NCI-H524 (cell line): ENCODE data around the gene CACNA1E.

ENCODE experiments used
- DNase-seq, 2 experiments: peaks; one replicate each; lab custom pipeline; 2025; lab: John Stamatoyannopoulos, UW

Gene CACNA1E

DNA sequence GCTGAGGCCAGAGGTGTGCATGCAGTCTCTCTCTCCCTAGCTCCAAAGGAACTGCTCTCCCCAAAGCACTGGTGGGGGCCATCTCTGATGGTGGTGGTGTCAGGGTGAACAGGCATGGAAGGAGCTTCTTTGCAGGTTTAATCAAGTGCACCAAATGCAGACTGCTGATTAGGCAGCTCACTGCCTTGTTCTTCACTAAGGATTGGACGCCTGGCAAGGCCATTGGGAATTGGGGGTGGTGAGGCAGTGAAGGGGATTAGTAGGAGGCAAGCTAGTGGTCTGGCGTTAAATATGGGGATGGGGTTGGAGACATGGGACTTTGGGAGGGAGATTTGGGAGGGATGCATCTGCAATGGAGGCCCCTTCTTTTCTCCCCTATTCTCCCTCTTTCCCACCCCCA, 1.5 kb downstream of the CACNA1E start:
- DNase-seq = no peak

DNA sequence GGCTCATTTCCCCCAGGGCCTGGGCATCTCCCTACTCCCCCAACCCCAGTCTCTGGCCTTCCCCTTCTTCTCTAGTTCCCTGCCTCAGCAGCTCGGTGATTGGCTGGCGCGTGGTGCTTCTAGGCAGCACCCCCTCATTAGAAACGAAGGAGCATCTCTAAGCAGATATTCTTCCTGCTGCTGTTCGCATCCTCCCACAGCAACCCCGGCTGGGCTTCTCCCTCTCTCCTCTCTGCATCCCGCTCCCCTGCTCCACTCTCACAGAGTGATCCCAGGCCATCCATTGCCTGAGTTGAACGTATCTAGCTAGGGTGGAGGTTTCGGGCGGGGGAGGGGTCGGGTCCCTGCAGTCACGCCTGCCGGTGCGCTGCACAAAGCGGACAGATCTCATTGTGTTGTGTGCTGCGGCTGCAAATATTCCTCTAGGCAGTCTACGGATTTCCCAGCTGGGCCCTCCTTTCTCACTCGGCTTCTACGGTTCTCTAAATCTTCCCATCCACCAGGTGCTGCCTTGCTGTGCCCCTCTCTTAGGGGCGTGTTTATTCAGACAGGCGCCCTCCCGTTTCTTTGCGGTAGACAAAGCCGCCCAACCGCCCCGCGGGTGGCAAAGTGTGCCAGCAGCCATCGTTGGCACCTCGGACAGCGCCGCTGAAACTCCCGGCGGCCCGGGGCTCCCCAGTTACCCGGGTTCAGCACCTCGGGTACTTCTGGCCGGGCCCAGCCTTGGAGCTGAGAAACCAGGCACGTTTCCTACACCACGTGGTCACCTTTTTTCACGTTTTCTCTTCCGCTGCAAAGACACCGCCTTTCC, 2.2 kb downstream of the CACNA1E start:
- peak; percentile 25 to 63 for DNase-seq

DNA sequence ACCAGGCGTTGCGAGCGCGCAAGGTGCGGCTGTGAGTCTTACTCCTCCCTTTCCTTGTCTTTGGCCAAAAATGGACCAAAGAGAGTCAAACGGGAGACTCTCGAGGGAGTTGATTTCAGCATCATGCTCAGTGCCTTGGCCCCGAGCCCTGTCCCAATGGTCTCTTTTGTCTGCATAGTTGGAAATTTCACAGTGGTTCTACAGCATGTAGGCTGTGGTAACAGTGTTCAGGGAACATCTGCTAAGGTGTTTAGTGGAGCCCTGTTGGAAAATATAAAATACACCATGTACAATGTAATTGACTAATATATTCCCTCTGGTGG, 2.7 kb downstream of the CACNA1E start:
- DNase-seq = no peak

DNA sequence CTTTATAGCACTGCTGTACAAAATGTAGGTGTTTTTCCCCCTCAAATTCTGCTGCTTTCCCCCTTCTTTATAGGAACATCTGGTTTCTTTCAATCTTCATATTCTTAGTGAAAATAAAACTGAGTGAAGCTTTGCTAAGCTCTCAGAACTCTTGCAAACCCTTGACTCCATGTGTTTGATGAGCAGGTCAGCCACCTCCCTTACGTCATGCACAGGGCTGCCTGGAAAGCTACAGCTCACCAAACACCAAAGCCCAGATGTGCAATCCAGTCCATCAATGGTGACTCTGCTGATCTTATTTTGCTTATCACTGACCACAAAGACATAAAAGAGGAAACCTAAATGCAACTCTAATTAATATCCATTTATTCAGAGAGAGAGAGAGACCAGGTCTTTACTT, 5.5 kb downstream of the CACNA1E start:
- no peak for DNase-seq

DNA sequence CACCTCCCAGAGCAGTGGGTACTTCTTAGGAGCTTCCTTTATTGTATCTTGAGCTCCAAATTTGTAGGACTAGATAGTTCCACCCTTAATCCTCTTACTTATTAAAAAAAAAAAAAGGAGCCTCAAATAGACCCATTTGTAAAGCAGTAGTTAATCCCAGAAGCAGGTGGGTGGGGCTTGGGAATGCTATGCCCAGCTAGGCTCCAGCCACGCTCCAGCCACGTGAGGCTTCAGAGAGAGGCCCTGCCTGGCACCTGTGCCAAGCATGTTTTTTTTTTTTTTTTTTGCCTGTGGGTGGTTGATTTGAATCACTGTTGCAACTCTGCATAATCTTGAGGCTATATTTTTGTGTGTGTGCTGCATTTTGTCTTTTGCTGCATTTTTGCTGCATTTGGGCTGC, 7.0 kb downstream of the CACNA1E start:
- DNase-seq = no peak

DNA sequence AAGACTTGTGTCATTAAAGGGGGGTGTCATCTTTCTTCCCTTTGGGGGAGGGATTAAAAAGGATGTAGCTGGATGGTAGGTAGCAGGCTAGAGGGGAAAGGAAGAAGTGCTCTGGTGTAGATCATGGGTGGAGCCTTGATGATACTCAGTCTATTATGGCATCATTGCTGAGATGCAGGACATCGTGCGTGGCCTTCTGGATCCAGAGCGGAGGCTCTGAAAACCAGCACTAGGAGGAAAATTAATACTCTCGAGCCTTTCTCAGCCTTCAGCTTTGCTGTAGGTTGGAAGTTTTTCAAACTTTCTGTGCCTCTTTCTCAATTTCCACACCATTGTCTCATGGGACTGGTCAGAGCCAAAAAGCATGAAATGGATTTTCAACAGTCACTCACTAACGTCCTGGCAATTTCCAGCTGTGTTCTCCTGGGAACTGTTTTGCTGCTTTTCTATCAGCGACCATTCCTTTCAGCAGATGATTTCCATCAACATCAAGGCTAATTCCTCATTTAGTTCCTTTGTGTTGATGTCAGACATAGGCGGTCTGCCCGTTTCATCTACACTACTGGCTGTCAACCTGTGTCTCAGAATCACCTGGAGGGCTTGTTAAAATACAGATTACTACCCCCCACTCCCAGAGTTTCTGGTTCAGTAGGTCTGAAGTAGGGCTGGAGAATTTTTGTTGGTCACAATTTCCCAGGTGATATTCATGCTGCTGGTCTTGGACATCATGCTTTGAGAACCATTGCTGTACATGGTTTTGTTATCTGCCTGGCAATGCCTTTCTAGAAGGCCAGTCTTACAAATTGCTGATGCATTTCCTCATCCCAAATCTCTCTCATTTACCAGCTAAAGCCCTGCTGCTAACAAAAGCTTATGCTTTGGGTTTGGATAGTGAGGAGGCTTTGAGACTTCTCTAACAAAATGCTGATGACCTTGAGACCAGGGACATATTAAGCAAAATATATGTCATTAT, 7.7 kb downstream of the CACNA1E start:
- no peak for DNase-seq

DNA sequence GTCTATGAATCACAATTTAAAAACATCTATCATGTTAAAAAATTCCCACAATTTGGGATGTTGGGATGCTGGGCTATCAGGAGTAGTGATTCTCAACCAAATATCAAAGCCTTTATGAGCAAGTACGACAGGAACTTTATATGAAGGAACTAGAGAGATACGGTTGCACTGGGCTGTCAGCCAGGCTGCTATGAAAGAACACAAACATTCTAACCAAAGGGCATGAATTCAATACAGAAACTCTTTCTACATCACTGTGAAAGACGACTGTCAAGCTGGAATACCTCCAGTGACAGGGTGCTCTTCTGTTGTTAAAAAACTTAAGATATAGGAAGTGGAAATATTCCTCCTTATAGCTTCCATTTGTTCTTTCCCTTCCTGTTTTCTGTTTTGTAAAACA, 9.8 kb downstream of the CACNA1E start:
- no peak for DNase-seq

DNA sequence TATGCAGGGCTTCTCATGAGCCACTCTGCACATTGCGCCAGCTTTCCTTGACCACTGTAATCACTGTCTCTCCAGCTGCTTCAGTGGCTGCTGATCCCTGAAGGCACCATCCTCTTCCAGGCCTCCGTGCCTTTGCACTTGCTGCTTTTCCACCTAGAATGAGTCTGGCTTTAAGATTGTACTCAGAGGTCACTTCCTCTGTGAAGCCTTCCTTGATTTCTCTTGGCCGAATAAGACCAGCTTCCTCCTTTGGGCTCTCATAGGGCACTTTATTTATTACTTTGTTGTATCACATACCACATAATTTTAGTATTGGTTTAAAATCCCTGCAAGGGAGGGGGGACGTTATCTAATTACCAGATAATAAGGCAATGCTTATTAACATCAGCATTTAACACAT, 10.6 kb downstream of the CACNA1E start:
- no peak for DNase-seq

DNA sequence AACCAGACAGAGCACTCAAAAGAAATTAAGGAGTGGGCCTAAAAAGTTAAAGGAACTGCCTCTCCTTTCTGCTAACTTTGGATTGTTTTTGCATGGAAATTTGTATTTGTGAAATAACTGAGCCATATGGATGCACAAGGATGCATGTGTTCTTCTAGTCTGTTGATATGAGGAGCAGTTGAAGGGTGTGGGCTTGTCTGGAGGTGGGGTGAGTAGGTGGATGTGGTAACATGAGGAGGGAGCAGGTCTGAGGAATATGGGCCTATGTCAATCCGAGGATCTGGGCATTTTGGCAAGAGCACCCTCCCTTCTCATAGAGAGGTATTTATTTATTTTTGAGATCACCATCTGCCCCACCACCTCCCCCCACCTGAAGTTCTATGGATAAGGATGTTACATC, 13.4 kb downstream of the CACNA1E start:
- DNase-seq = no peak

DNA sequence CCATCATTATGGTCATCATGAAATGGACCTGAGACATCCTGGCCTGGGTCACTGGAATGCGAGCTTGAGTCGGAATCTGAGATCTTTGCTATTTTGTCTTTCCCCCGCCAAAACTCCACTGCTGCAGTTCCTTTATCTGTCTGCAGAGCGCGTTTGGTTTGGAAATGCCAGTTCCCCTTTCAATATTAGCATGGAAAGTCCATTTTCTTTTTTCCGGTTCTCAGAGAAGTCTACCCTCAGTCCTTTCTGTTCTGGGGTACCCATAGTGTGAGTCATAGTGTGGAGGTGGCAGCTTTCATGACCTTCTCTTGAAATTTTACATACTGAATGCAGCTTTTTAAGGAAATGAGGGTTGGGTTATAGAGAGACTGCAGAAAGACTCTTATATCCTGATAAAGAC, 14.6 kb downstream of the CACNA1E start:
- DNase-seq = no peak

DNA sequence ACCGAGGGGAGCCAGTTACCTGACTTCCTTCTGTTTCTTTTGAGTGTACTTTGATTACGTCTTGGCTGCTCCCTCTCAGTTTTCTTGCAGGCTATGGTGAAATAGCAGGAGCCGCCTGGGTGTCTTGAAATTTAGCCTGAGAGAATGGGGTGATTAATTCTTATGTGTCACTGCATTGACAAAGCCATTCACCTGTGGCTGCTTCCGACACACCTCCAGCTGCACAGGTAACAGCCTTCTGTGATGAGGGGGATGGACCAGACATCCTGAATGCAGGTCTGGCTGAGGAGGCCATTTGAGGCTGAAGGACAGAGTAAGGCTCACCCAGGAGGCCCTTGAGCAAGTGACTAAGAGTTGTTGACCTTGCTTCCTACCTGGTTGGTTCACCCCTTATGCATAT, 16.5 kb downstream of the CACNA1E start:
- no peak for DNase-seq

DNA sequence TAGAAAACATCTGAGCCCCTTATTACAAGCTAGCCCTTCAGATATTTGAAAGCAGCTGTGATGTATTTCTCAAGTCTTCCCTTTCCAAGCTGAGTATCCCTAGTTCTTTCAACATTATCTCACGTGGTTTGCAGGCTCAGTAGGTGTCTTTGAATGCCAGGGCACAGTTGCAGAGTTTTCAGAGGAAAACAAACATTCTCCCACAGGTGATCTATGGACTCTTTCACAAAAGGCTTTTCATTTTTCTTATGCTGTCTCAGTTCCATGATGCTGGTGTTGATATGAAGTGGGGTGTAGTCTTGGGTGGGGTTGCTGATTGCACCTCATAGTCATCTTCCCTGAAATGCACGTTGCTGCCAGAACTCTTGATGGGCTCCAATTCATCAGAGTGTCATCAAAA, 17.3 kb downstream of the CACNA1E start:
- no peak for DNase-seq

DNA sequence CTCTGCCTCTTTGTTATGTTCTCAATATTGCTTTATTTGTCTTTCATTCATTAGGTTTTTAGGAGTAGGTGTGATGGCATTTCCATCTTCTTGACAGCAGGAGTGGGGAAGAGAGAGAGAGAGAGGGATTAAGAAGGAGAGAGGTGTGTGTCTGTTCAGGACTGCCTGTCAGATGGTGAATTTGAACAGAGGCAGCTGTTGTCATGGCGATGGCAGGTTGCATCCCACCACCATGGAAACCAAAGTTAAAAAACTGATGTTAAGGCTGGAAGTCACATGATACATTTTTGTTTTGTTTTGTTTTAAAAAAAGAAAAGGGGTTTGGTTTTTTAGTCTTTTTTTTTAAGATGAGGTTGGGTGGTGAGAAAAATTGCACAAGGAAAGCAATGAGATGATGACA, 18.3 kb downstream of the CACNA1E start:
- peak in 1 of 2 experiments; percentile 63 for DNase-seq

DNA sequence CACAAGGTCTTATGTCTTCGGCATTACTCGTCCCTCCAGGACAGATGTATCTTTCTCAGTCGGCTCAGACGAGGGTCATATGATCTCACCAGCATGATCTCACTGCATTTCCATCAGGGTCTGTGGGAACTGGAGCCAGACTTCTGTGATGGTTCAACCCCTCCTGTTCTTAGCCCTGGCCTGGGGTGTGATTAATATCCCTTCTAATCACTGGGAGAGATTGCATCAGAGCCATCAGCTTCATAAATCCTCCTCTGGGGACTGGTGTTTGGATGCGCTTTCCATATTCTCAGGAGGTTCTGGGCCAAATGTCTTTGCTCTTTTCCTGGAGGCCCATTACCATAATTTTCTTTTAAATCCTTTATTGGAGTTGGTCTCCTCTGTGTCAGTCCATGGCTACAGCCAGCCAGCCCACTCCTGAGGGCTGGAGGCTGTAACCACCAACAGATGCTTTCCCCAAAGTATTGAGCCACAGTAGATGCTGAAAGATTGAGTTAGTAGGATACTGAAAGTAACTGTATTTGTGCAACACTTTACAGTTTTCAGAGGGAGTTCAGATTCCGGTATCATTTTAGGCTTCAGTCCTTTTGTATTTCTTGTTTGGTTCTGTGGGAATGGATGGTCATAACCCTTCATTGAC, 20.0 kb downstream of the CACNA1E start:
- no peak for DNase-seq

DNA sequence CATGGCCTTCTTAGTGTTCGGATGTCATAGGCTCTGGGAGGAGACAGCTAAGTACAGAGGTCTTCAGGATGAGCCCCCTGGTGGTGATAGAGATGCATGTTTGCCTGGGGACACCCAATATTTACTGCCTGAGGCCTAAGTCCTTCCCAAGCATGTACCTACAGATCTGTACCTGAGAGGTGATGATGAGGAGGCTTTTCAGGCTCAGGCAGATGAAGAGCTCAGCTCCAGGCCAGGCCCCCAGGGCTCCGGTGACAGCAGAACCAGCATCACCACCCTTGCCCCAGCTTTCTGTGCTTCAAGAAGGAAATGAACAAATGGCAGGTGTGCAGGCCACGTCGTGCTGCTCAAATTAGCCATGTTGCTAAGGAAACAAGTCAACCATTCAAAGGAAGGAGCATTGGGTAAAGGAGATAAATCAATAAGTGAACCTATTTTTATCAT, 21.1 kb downstream of the CACNA1E start:
- peak; percentile 15 to 49 for DNase-seq

DNA sequence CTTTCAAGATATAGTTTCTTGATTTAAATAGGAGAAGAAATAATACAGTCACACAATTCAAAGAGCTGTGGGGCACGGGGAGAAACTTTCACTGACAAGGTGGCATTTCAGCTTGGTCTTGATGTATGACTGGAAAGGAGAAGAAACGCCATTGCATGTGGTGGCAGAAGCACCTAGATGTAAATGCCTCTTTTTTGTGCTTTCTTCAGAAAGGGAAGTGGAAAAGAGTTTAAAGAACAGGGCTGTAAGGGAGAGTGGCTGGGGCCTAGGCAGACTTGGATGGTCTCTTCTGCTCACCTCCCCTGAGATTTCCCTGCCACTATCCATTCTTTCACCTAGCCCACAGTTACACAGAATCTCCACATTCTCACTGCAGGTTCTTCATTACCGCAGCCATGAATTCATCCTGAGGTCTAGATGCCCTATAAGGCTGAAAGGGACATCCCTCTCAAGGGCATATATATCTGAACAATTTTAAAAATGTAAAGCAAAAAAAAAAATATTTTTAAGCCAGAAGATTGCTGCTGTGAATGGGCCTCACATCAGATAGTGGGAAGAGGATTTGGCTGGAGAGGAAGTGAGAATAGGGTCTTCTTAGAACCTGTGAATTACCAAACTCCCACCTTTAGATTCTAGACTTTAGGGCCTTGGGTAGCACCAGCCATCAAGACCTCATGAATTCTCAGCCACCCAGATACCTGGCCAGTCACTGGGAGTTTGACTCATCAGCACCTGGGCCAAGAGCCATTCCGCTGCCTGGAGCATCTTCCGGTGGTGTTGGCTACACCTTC, 23.4 kb downstream of the CACNA1E start:
- DNase-seq = no peak

DNA sequence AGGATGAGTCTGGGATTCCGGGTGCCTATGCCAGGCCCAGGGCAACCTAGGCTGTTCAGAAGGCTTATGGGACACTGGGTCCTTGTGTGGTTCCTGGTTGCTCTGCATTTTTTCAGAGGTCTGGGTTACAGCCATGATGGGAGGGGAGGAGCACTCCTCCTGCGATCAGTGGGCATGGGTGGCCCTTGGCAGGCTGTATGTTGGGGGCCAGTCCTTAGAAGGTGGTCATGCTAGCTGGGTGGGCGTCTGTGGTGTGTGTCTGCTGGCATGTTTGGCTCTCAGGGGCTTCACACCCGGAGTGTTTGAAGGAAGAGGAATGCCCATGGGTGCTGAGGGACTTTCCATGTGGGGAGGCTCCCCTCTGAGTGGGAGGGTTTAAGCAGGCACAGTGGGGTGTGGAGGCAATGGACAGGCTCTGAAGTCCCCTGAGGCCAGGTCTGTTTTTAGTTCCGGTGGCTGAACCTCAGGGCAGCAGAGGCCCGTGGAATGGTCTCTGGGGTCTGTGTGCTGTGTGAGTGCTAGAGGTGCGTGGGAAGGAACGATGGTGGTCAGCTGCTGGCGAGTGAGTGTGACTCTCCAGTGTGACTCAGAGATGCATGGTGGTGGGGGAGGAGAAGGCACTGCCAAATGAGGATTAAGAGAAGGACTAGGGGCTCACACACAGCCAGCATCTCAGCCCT, 25.3 kb downstream of the CACNA1E start:
- DNase-seq = no peak

DNA sequence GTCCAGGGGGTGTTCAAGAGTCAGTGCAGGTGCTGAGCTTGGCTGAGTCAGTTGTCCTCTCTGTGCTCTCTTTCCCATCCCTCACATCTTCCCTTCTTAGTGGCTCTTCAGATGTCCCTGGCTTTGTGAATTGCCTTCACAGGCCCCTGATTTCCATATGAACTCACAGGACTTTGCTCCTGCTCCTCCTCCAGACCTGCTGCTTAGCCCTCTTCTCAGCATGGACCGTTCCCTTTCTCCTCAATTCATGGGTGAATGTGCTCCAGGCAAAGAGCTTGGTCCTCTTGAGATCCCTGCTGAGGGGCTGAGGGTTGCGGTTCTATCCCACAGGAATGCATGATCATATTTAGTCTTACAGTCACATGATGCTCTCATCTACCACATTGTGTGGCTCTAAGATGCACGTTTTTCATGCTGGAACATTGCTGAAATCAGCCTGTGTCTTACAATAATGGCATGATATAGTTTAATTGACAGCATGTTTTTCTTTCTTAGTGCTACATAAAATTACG, 30.5 kb downstream of the CACNA1E start:
- no peak for DNase-seq

DNA sequence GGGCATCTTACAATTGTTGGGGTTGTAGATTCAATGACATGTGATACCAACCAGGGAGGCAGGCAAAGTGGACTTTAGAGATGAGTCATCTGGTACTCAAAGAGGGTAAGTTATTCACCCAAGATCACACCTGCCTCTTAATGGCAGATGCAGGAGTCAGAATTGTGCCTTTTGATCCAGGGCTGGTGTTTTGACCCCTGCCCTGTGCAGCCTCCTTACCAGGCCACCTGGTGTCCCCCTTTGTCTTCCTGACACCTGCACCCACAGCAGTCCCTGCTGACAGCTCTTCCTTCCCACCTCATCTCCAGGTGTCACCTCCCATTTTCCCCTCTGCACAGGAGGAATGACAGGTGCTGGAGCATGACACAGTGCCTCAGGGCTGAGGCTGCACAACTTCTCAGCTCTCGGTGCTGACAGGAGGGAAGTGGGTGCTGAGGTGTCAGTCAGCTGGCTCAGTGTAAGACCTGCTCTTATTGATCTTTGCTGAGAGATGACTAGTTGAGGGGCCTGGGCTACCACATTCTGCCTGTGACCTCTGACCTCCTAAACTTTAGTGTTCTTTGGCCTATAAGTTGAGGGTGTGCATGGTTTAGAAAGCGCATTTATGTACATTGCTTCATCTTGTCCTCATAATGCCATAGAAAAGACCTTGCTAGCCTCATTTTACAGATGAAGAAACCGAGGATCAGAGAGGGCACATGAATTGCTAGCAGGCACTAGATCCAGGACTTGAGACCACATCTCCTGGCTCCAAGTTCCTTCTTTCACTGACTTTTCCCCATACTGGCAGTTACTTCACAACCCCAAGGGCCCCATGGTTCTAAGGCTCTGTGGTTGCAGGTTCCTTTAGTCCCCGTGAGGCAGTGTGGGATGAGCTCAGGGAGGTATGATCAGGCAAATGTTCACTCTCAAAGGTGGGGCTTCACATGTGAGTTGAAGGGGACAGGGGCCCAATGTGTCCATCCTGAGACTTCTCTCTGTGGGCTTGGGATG, 31.3 kb downstream of the CACNA1E start:
- no peak for DNase-seq

DNA sequence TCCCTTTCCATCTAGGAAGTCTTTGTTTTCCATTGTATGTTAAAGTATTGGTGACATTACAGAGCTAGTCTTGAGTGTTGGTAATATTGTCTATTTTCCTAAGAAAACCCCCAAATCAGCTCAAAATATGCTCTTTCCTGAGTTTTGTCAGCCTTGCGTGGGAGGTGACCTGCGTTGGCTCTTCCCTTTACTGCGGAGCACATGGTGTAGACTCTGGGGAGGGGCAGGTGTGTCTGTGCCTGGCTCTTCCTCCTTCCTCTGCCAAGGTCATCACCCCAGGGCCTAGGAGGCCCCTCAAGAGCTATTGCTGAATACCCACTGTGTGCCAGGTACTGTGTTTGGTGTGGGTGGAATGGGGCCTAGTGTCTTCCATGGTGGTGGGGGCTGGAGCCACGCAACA, 33.4 kb downstream of the CACNA1E start:
- DNase-seq = no peak
